ENCODE results near the gene ZNF789.

The ZNF789 gene

DNA sequence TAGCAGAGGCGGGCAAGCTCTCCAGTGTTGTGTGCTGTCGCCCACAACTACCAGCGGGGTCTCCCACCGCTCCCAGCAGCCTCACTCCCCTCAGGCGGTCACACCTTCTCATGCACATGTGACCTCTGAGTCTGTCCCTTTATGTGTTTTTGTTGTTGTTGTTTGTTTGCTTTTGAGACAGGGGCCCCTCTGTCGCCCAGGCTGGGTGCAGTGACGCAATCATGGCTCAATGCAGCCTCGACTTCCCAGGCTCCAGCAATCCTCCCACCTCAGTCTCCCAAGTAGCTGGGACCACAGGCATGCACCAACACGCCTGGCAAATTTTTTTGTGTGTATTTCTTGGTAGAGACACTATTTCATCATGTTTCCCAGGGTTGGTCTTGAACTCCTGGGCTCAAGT lies 32.5 kb upstream of the ZNF789 start:
- no peaks in the 10 kb centered on the region for H3K27me3 ChIP-seq (ENCODE audit: insufficient read depth, low read length)

DNA sequence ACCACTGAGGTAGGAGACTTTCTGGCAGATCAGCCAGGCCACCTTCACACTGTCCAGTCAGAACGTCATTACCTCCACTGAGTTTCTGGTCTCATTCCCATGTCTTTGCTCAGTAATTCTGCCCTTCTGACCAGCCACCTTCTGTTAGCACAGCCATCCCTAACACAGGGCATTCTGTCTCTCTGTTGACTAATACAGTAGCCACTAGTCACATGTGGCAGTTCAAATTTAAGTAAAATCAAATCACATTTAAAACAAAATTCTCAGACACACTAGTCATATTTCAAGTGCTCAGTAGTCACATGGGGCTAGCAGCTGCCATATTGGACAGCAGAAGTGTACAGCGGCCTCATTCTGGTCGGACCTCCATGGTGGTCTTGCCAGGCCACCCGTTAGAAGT lies 26.6 kb upstream of the ZNF789 start:
- Histone ChIP-seq H3K79me2 (ENCODE audit: control insufficient read depth, insufficient read depth, low read length, poor library complexity) (no peaks in the 10 kb centered on the region), H4K91ac (ENCODE audit: low read depth, low read length) (no peak overlapping the region), H3K18ac (ENCODE audit: low read length) (no peak overlapping the region), H3K9me3 (ENCODE audit: insufficient read depth, low read depth, low read length) (no peaks in the 10 kb centered on the region), H3K79me1 (ENCODE audit: low read length) (peaks cover 2% of the 10 kb centered on the region), H4K8ac (ENCODE audit: low read depth, low read length) (no peak overlapping the region), H3K27ac (ENCODE audit: low read depth, low read length) (no peak overlapping the region), H3K4ac (ENCODE audit: low read depth, low read length) (no peak overlapping the region), H2BK5ac (ENCODE audit: low read depth, low read length, poor library complexity) (no peak overlapping the region), H2AK5ac (ENCODE audit: low read length) (no peak overlapping the region), H2BK12ac (ENCODE audit: low read length) (no peak overlapping the region), H3K9ac (ENCODE audit: low read length) (no peak overlapping the region), H3K23ac (ENCODE audit: low read length) (no peak overlapping the region), H3K4me2 (ENCODE audit: low read length) (no peak overlapping the region), H3K14ac (ENCODE audit: low read length) (no peak overlapping the region), H3K36me3 (ENCODE audit: control insufficient read depth in 1 of 2, insufficient read depth in 2 of 2, low read length in 2 of 2) (peaks cover 58 to 67% of the 10 kb centered on the region in 2 experiments), H4K12ac (ENCODE audit: low read depth, low read length) (no peak overlapping the region), H3K4me1 (ENCODE audit: control insufficient read depth in 1 of 2, insufficient read depth in 2 of 2, low read length in 2 of 2) (peaks cover 0 to 4% of the 10 kb centered on the region in 2 experiments), H2AFZ (ENCODE audit: insufficient read depth, low read length, poor library complexity) (no peak overlapping the region), H2BK120ac (ENCODE audit: insufficient read depth, low read length, poor library complexity) (no peak overlapping the region), H3K4me3 (ENCODE audit: low read depth, low read length) (no peak overlapping the region), H3K27me3 (ENCODE audit: insufficient read depth, low read length) (no peaks in the 10 kb centered on the region)
- DNase-seq = no peak
- no CpG with 5 or more reads among the region's 4 CpGs for WGBS (ENCODE audit: extremely low coverage, insufficient coverage, insufficient read length)

More for the DNA sequence above, 32.5 kb upstream of the ZNF789 start:
- no peak overlapping the region for H4K8ac ChIP-seq (ENCODE audit: low read depth, low read length)
- peak overlapping the region; percentile 45 for H3K4me3 ChIP-seq (ENCODE audit: low read depth, low read length)
- peak overlapping the region; percentile 44 for H3K4ac ChIP-seq (ENCODE audit: low read depth, low read length)
- no peak overlapping the region for H3K9ac ChIP-seq (ENCODE audit: low read length)
- H3K4me1 ChIP-seq (ENCODE audit: control insufficient read depth in 1 of 2, insufficient read depth in 2 of 2, low read length in 2 of 2) = peaks cover 10 to 23% of the 10 kb centered on the region in 2 experiments
- H2AK5ac ChIP-seq (ENCODE audit: low read length) = no peak overlapping the region
- no peak for DNase-seq
- no peak overlapping the region for H3K27ac ChIP-seq (ENCODE audit: low read depth, low read length)
- H2AFZ ChIP-seq (ENCODE audit: insufficient read depth, low read length, poor library complexity) = peak overlapping the region; percentile 10
- no peak overlapping the region for H4K91ac ChIP-seq (ENCODE audit: low read depth, low read length)
- WGBS (ENCODE audit: extremely low coverage, insufficient coverage, insufficient read length) = no CpG with 5 or more reads among the region's 9 CpGs
- H3K14ac ChIP-seq (ENCODE audit: low read length) = no peak overlapping the region
- no peaks in the 10 kb centered on the region for H3K9me3 ChIP-seq (ENCODE audit: insufficient read depth, low read depth, low read length)
- peaks cover 14 to 17% of the 10 kb centered on the region in 2 experiments for H3K36me3 ChIP-seq (ENCODE audit: control insufficient read depth in 1 of 2, insufficient read depth in 2 of 2, low read length in 2 of 2)
- peak overlapping the region; percentile 69 for H3K4me2 ChIP-seq (ENCODE audit: low read length)
- no peak overlapping the region for H2BK120ac ChIP-seq (ENCODE audit: insufficient read depth, low read length, poor library complexity)
- H3K79me2 ChIP-seq (ENCODE audit: control insufficient read depth, insufficient read depth, low read length, poor library complexity) = peaks cover 16% of the 10 kb centered on the region
- H2BK12ac ChIP-seq (ENCODE audit: low read length) = no peak overlapping the region
- peaks cover 9% of the 10 kb centered on the region for H3K79me1 ChIP-seq (ENCODE audit: low read length)
- peak overlapping the region; percentile 63 for H3K18ac ChIP-seq (ENCODE audit: low read length)
- H3K23ac ChIP-seq (ENCODE audit: low read length) = no peak overlapping the region
- H2BK5ac ChIP-seq (ENCODE audit: low read depth, low read length, poor library complexity) = no peak overlapping the region
- peak overlapping the region; percentile 11 for H4K12ac ChIP-seq (ENCODE audit: low read depth, low read length)

DNA sequence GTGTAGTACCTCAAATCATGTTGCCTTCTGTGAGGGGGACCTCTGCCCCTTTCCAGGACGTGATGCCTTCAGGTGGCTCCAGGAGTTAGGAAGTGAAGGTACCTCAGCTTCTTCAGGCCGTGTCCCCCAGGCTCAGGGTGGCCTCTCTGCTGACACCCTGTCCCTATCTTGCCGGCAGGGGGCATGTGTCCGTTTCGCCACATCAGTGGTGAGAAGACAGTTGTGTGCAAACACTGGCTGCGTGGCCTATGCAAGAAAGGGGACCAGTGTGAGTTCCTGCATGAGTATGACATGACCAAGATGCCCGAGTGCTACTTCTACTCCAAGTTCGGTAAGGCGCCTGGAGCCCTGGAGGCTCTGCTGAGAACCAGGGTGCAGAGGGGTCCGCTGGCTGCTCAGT lies 24.7 kb upstream of the ZNF789 start:
- no peak overlapping the region for H2BK12ac ChIP-seq (ENCODE audit: low read length)
- no peak overlapping the region for H3K14ac ChIP-seq (ENCODE audit: low read length)
- no peak overlapping the region for H3K4me3 ChIP-seq (ENCODE audit: low read depth, low read length)
- H3K27me3 ChIP-seq (ENCODE audit: insufficient read depth, low read length) = no peaks in the 10 kb centered on the region
- H3K4me1 ChIP-seq (ENCODE audit: control insufficient read depth in 1 of 2, insufficient read depth in 2 of 2, low read length in 2 of 2) = peaks cover 0 to 2% of the 10 kb centered on the region in 2 experiments
- H3K23ac ChIP-seq (ENCODE audit: low read length) = no peak overlapping the region
- no peak overlapping the region for H4K8ac ChIP-seq (ENCODE audit: low read depth, low read length)
- WGBS (ENCODE audit: extremely low coverage, insufficient coverage, insufficient read length) = no CpG with 5 or more reads among the region's 10 CpGs
- H3K4ac ChIP-seq (ENCODE audit: low read depth, low read length) = no peak overlapping the region
- H3K36me3 ChIP-seq (ENCODE audit: control insufficient read depth in 1 of 2, insufficient read depth in 2 of 2, low read length in 2 of 2) = peaks cover 73 to 79% of the 10 kb centered on the region in 2 experiments
- H2BK5ac ChIP-seq (ENCODE audit: low read depth, low read length, poor library complexity) = no peak overlapping the region
- peaks cover 2% of the 10 kb centered on the region for H3K79me1 ChIP-seq (ENCODE audit: low read length)
- H3K27ac ChIP-seq (ENCODE audit: low read depth, low read length) = no peak overlapping the region
- H4K12ac ChIP-seq (ENCODE audit: low read depth, low read length) = no peak overlapping the region
- H3K9ac ChIP-seq (ENCODE audit: low read length) = no peak overlapping the region
- peak; percentile 22 to 66 for DNase-seq
- no peak overlapping the region for H3K18ac ChIP-seq (ENCODE audit: low read length)
- no peak overlapping the region for H4K91ac ChIP-seq (ENCODE audit: low read depth, low read length)
- H3K9me3 ChIP-seq (ENCODE audit: insufficient read depth, low read depth, low read length) = peaks cover 6% of the 10 kb centered on the region
- no peaks in the 10 kb centered on the region for H3K79me2 ChIP-seq (ENCODE audit: control insufficient read depth, insufficient read depth, low read length, poor library complexity)
- no peak overlapping the region for H2AK5ac ChIP-seq (ENCODE audit: low read length)
- no peak overlapping the region for H2BK120ac ChIP-seq (ENCODE audit: insufficient read depth, low read length, poor library complexity)
- no peak overlapping the region for H2AFZ ChIP-seq (ENCODE audit: insufficient read depth, low read length, poor library complexity)
- no peak overlapping the region for H3K4me2 ChIP-seq (ENCODE audit: low read length)

DNA sequence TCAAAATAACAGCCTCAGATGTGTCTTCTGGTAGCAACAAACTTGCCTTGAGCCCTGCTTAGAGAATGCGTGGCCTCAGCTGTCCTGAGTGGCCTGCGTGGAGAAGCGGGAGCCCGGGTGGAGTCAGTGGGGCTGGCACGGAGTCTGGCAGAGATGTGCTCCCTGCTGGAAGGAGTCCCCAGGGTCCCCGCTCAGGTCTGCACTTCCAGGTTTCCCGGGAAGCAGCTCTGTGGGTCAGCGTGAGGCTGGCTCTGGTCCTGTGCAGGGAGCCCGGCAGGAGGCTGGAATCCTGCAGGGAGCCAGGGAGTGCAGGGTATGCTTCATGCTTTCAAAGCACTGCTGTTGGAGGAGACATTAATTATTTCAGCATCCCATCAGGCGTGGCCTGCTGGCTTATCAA lies 23.8 kb upstream of the ZNF789 start:
- Histone ChIP-seq H4K91ac (ENCODE audit: low read depth, low read length) (no peak overlapping the region), H2AK5ac (ENCODE audit: low read length) (no peak overlapping the region), H3K4me3 (ENCODE audit: low read depth, low read length) (no peak overlapping the region), H3K4me2 (ENCODE audit: low read length) (no peak overlapping the region), H4K12ac (ENCODE audit: low read depth, low read length) (no peak overlapping the region), H3K9me3 (ENCODE audit: insufficient read depth, low read depth, low read length) (peaks cover 6% of the 10 kb centered on the region), H3K4me1 (ENCODE audit: control insufficient read depth in 1 of 2, insufficient read depth in 2 of 2, low read length in 2 of 2) (peaks cover 0 to under 1% of the 10 kb centered on the region in 2 experiments), H3K14ac (ENCODE audit: low read length) (no peak overlapping the region), H3K4ac (ENCODE audit: low read depth, low read length) (no peak overlapping the region), H3K18ac (ENCODE audit: low read length) (no peak overlapping the region), H3K27ac (ENCODE audit: low read depth, low read length) (no peak overlapping the region), H3K23ac (ENCODE audit: low read length) (no peak overlapping the region), H3K79me1 (ENCODE audit: low read length) (peaks cover 1% of the 10 kb centered on the region), H3K9ac (ENCODE audit: low read length) (no peak overlapping the region), H3K36me3 (ENCODE audit: control insufficient read depth in 1 of 2, insufficient read depth in 2 of 2, low read length in 2 of 2) (peaks cover 80 to 85% of the 10 kb centered on the region in 2 experiments), H2BK120ac (ENCODE audit: insufficient read depth, low read length, poor library complexity) (no peak overlapping the region), H2AFZ (ENCODE audit: insufficient read depth, low read length, poor library complexity) (no peak overlapping the region), H2BK12ac (ENCODE audit: low read length) (no peak overlapping the region), H2BK5ac (ENCODE audit: low read depth, low read length, poor library complexity) (no peak overlapping the region), H3K79me2 (ENCODE audit: control insufficient read depth, insufficient read depth, low read length, poor library complexity) (no peaks in the 10 kb centered on the region), H4K8ac (ENCODE audit: low read depth, low read length) (no peak overlapping the region), H3K27me3 (ENCODE audit: insufficient read depth, low read length) (no peaks in the 10 kb centered on the region)
- no CpG with 5 or more reads among the region's 10 CpGs for WGBS (ENCODE audit: extremely low coverage, insufficient coverage, insufficient read length)
- no peak for DNase-seq

Measured in trophoblast cell (in vitro differentiated cells and primary cell).